Measurements from ENCODE around the gene PSMA8.

- no peak for TF ChIP-seq CTCF (conservative IDR thresholded peaks at IDR 0.05; ENCODE audit: low read depth, low read length)
- no peak for TF ChIP-seq EZH2 (IDR thresholded peaks at IDR 0.05; ENCODE audit: borderline replicate concordance, low read depth, low read length, poor library complexity, severe bottlenecking)
Observed at GRCh38 chr18:26196605-26197004, 62.9 kb downstream of the PSMA8 start.

Data from A673 (cell line).